HG02938 (cell line): ENCODE measurements around the gene DNASE1L1.
A peak's percentile ranks its signal among the peaks of the same experiment; 100 is the strongest.

ENCODE experiments used
- ATAC-seq: cut with Tn5 transposase; IDR thresholded peaks from one replicate; pipeline ENCODE4 v1.9.1; 2021; ENCODE audit warnings: mild to moderate bottlenecking, moderate library complexity; ENCODE audit not compliant: unreplicated experiment

Gene DNASE1L1

GRCh38 chrX:154384284-154384892 is 24.7 kb downstream of the DNASE1L1 start:
- ATAC-seq = no peak

GRCh38 chrX:154383359-154384283 is 25.4 kb downstream of the DNASE1L1 start:
- ATAC-seq = no peak

GRCh38 chrX:154382483-154383069 is 26.5 kb downstream of the DNASE1L1 start:
- ATAC-seq = no peak

GRCh38 chrX:154381271-154381670 is 27.8 kb downstream of the DNASE1L1 start:
- ATAC-seq = no peak

GRCh38 chrX:154380787-154381186 is 28.3 kb downstream of the DNASE1L1 start:
- ATAC-seq = no peak

- ATAC-seq = no peak
Measured at GRCh38 chrX:154380153-154380552, 28.9 kb downstream of the DNASE1L1 start.

- no peak for ATAC-seq
Measured at GRCh38 chrX:154379569-154379951, 29.5 kb downstream of the DNASE1L1 start.

GRCh38 chrX:154378799-154379568 is 30.1 kb downstream of the DNASE1L1 start, which contains the start of gene EMD:
Gene EMD (plus strand): TSS chrX:154379295. CDS start chrX:154379485, 190 bp downstream.
- ATAC-seq = peak; percentile 80

- no peak for ATAC-seq
Measured at GRCh38 chrX:154378059-154378798, 30.8 kb downstream of the DNASE1L1 start.

- ATAC-seq = no peak
Measured at GRCh38 chrX:154376774-154377173, 32.3 kb downstream of the DNASE1L1 start.

GRCh38 chrX:154375156-154375504 is 33.9 kb downstream of the DNASE1L1 start:
- ATAC-seq = no peak

- ATAC-seq = no peak
Measured at GRCh38 chrX:154374313-154375155, 34.5 kb downstream of the DNASE1L1 start, which contains the start of gene FLNA. Gene FLNA (minus strand): TSS chrX:154374634. CDS start chrX:154371245, 3,389 bp downstream.

GRCh38 chrX:154373340-154374306 is 35.4 kb downstream of the DNASE1L1 start:
- no peak for ATAC-seq

- ATAC-seq = no peak
Measured at GRCh38 chrX:154372612-154373022, 36.4 kb downstream of the DNASE1L1 start.

GRCh38 chrX:154371789-154372300 is 37.2 kb downstream of the DNASE1L1 start:
- ATAC-seq = peak; percentile 4

GRCh38 chrX:154371017-154371788 is 37.9 kb downstream of the DNASE1L1 start:
- peak; percentile 58 for ATAC-seq
